ENCODE data around the gene HDAC10.
"Not testable (repeated sequence)": the region's sequence is repeated elsewhere in the genome, so short reads cannot be mapped to it uniquely, and the experiment has no call there.

HDAC10 gene

GRCh38 chr22:50285568-50286229, 34.6 kb upstream of the HDAC10 start:
- no peak for DNase-seq (ENCODE audit: low read depth in 2 of 2)

GRCh38 chr22:50284479-50284878, 33.4 kb upstream of the HDAC10 start:
- no peak for DNase-seq (ENCODE audit: low read depth in 2 of 2)

- no peak for DNase-seq (ENCODE audit: low read depth in 2 of 2)
These were observed 32.8 kb upstream of the HDAC10 start for GRCh38 chr22:50283821-50284220.

- no peak for DNase-seq (ENCODE audit: low read depth in 2 of 2)
These were observed 31.5 kb upstream of the HDAC10 start for GRCh38 chr22:50282361-50283155.

- DNase-seq (ENCODE audit: low read depth in 2 of 2) = no peak
These were observed 30.9 kb upstream of the HDAC10 start for GRCh38 chr22:50281957-50282356.

GRCh38 chr22:50281384-50281760, 30.3 kb upstream of the HDAC10 start:
- no peak for DNase-seq (ENCODE audit: low read depth in 2 of 2)

- DNase-seq (ENCODE audit: low read depth in 2 of 2) = no peak
These were observed 29.8 kb upstream of the HDAC10 start for GRCh38 chr22:50280708-50281383.

- no peak for DNase-seq (ENCODE audit: low read depth in 2 of 2)
These were observed 29.1 kb upstream of the HDAC10 start for GRCh38 chr22:50280022-50280707.

GRCh38 chr22:50278956-50279619, 28.0 kb upstream of the HDAC10 start:
- no peak for DNase-seq (ENCODE audit: low read depth in 2 of 2)

- DNase-seq (ENCODE audit: low read depth in 2 of 2) = no peak
These were observed 27.4 kb upstream of the HDAC10 start for GRCh38 chr22:50278461-50278860.

- no peak for DNase-seq (ENCODE audit: low read depth in 2 of 2)
These were observed 26.7 kb upstream of the HDAC10 start for GRCh38 chr22:50277761-50278160.

- peak in 1 of 2 donors; percentile 55 for DNase-seq (ENCODE audit: low read depth in 2 of 2)
These were observed 25.1 kb upstream of the HDAC10 start for GRCh38 chr22:50276143-50276542.

GRCh38 chr22:50275181-50276055, 24.4 kb upstream of the HDAC10 start:
- no peak for DNase-seq (ENCODE audit: low read depth in 2 of 2)

GRCh38 chr22:50274771-50275170, 23.7 kb upstream of the HDAC10 start:
- no peak for DNase-seq (ENCODE audit: low read depth in 2 of 2)

GRCh38 chr22:50274311-50274710, 23.2 kb upstream of the HDAC10 start:
- DNase-seq (ENCODE audit: low read depth in 2 of 2) = no peak

GRCh38 chr22:50273781-50274180, 22.7 kb upstream of the HDAC10 start:
- DNase-seq (ENCODE audit: low read depth in 2 of 2) = not testable (repeated sequence)

GRCh38 chr22:50273352-50273751, 22.3 kb upstream of the HDAC10 start:
- DNase-seq (ENCODE audit: low read depth in 2 of 2) = not testable (repeated sequence)

GRCh38 chr22:50272044-50272802, 21.2 kb upstream of the HDAC10 start:
- no peak for DNase-seq (ENCODE audit: low read depth in 2 of 2)

- DNase-seq (ENCODE audit: low read depth in 2 of 2) = peak; percentile 51
These were observed 20.5 kb upstream of the HDAC10 start for GRCh38 chr22:50271519-50271970.

All from stimulated activated CD8-positive, alpha-beta memory T cell treated with anti-CD3 and anti-CD28 coated beads, Interleukin-2, amount 100 ng/mL, for 48 hours (primary cell).